Right lobe of liver (tissue), 6 donors: ENCODE measurements around the gene FSD2. TPM values are rescaled to one million over a fixed set of nuclear protein-coding genes. Genes with fewer than 3 reads are reported as not detected.

Experiments used
- ATAC-seq, 4 donors: fragments of 200-7000 bp; cut with Tn5 transposase; one replicate each; pipeline ENCODE4 v1.9.1; 2020; ENCODE audit warnings: mild to moderate bottlenecking in 4 of 4, moderate library complexity in 4 of 4
- DNase-seq, 3 donors: peaks; one replicate each; pipeline ENCODE4 v3.0.0-alpha.2; 2020
- H3K27ac ChIP-seq, 3 donors: fragments of 200-600 bp; one replicate each; pipeline ENCODE4 v1.8.0; 2022
- H3K27me3 ChIP-seq, 2 donors: fragments of 200-600 bp; one replicate each; pipeline ENCODE4 v1.8.0; 2022
- H3K36me3 ChIP-seq, 4 donors: fragments of 200-600 bp; sonication (generic) in 1 of 4; one replicate each; pipeline versions ENCODE4 v1.5.1 to v1.8.0; 2017 to 2022; ENCODE audit warnings: control low read depth in 1 of 4
- H3K4me1 ChIP-seq, 4 donors: fragments of 200-600 bp; sonication (generic) in 1 of 4; one replicate each; pipeline versions ENCODE4 v1.5.1 to v1.8.0; 2017 to 2022; ENCODE audit warnings: control low read depth in 1 of 4
- H3K4me3 ChIP-seq, 3 donors: fragments of 200-600 bp; one replicate each; pipeline ENCODE4 v1.8.0; 2022
- H3K9me3 ChIP-seq, 4 donors: fragments of 200-600 bp; sonication (generic) in 1 of 4; one replicate each; pipeline versions ENCODE4 v1.5.1 to v1.8.0; 2017 to 2022; ENCODE audit warnings: control low read depth in 1 of 4
- CTCF ChIP-seq, 4 donors: fragments of 200-600 bp in 3 of 4; fragments of 450-650 bp in 1 of 4; IDR thresholded peaks; one replicate each; pipeline versions ENCODE4 v1.5.1 to v1.8.0; 2016 to 2022; ENCODE audit warnings: antibody characterized with exemption in 4 of 4, mild to moderate bottlenecking in 2 of 4
- POLR2A ChIP-seq: fragments of 450-650 bp; IDR thresholded peaks from one replicate; pipeline ENCODE4 v1.6.1; 2017; ENCODE audit warnings: antibody characterized with exemption, mild to moderate bottlenecking
- WGBS: methylation state at CpG from one replicate; pipeline ENCODE4 v1.1.6; 2018; ENCODE audit warnings: low coverage, low lambda C conversion rate; ENCODE audit not compliant: insufficient coverage; ENCODE audit errors: missing lambda C conversion rate; 5-methylcytosine and 5-hydroxymethylcytosine counted together
- intact Hi-C, 2 donors: fragments of 100-400 bp; cut with DNase I; formaldehyde crosslinking; loops; one replicate each; pipeline versions ENCODE4 v1.11.2 to v1.14.1; 2022
- total RNA-seq, 6 experiments: library from RNA; depleted of rRNA in 2 of 6; stranded (reverse); fragments of >200 nt in 2 of 6; fragmentation: NEBNext Ultra II Directional in 3 of 6; extraction: Animal tissue kit (Norgen Biotek cat#: 25700) in 3 of 6; gene quantifications; one replicate each; pipeline versions ENCODE4 v1.1.0 to v1.2.4, GENCODE V29; 2016 to 2023
- donor health status: DM: no; HTN: yes; CAD: no.
- donor health status: DM: no; HTN: no; CAD: no.
- donor health status: DM: no; HTN: no; CAD: no.
- donor health status: DM: no; HTN: yes; CAD: no.
- donor health status: DM: no; HTN: yes; CAD: no.

The FSD2 gene
- total RNA-seq, 6 experiments from 2014 or later = not detected

GRCh38 chr15:82812994-82813393, 7.1 kb upstream of the FSD2 start:
- Histone ChIP-seq H3K4me1 (peaks cover 0 to 28% (median 10%) of the 10 kb centered on the region in 4 donors), H3K4me3 (no peak overlapping the region), H3K9me3 (no peaks in the 10 kb centered on the region), H3K27ac (no peak overlapping the region), H3K27me3 (no peaks in the 10 kb centered on the region), H3K36me3 (peaks cover 0 to 37% (median 15%) of the 10 kb centered on the region in 4 donors)
- no peak for ATAC-seq
- intact Hi-C loops = no loop called here
- DNase-seq = no peak
- WGBS = 88% methylated on average over 4 of the region's 4 CpGs
- TF ChIP-seq POLR2A = no peak
- no peak for TF ChIP-seq CTCF (IDR thresholded peaks at IDR 0.05)

GRCh38 chr15:82810890-82811426, 5.1 kb upstream of the FSD2 start:
- TF ChIP-seq CTCF (IDR thresholded peaks at IDR 0.05) (no peak), POLR2A (no peak)
- peaks cover 0 to 19% (median 10%) of the 10 kb centered on the region in 4 donors for H3K36me3 ChIP-seq

GRCh38 chr15:82810061-82810889, 4.4 kb upstream of the FSD2 start:
- Histone ChIP-seq H3K36me3 (peaks cover 0 to 12% (median 7%) of the 10 kb centered on the region in 4 donors), H3K27ac (peak overlapping the region; percentile 97 to 99 (median 99)), H3K4me3 (peak overlapping the region; percentile 83 to 92 (median 83)), H3K27me3 (no peaks in the 10 kb centered on the region), H3K9me3 (no peaks in the 10 kb centered on the region), H3K4me1 (peaks cover 0 to 28% (median 10%) of the 10 kb centered on the region in 4 donors)
- TF ChIP-seq POLR2A (no peak), CTCF (IDR thresholded peaks at IDR 0.05) (no peak)
- DNase-seq = peak; percentile 37 to 63 (median 58)
- WGBS = 0% methylated on average over 22 of the region's 81 CpGs
- ATAC-seq = peak in 3 of 4 donors; percentile 7 to 43 (median 32)
- intact Hi-C loops = no loop called here

More at GRCh38 chr15:82810890-82811426, 5.1 kb upstream of the FSD2 start:
- no peak for DNase-seq
- intact Hi-C loops = no loop called here
- Histone ChIP-seq H3K4me1 (peaks cover 0 to 28% (median 10%) of the 10 kb centered on the region in 4 donors), H3K9me3 (no peaks in the 10 kb centered on the region), H3K27ac (peak overlapping the region; percentile 97 to 99 (median 99)), H3K27me3 (no peaks in the 10 kb centered on the region), H3K4me3 (peak overlapping the region; percentile 83 to 92 (median 83))
- no peak for ATAC-seq
- 0% methylated on average over 6 of the region's 6 CpGs for WGBS

GRCh38 chr15:82809308-82810060, 3.6 kb upstream of the FSD2 start, which contains the start of gene WHAMM:
WHAMM (plus strand) TSS chr15:82809628; CDS start chr15:82809727, 99 bp downstream.
- peak; percentile 98 to 99 (median 99) for ATAC-seq
- H3K27me3 ChIP-seq = no peaks in the 10 kb centered on the region
- WGBS = 0% methylated on average over 7 of the region's 67 CpGs
- peak within 1 kb of the TSS; percentile 83 to 92 (median 83) for H3K4me3 ChIP-seq
- DNase-seq = peak; percentile 98 to 100 (median 99)
- peaks cover 0 to 28% (median 10%) of the 10 kb centered on the region in 4 donors for H3K4me1 ChIP-seq
- peak; percentile 97 for TF ChIP-seq POLR2A
- TF ChIP-seq CTCF (IDR thresholded peaks at IDR 0.05) = peak in 2 of 4 donors; percentile 4 to 34
- H3K27ac ChIP-seq = peak within 1 kb of the TSS; percentile 97 to 99 (median 99)
- H3K36me3 ChIP-seq = peaks cover 0 to 12% (median 7%) of the 10 kb centered on the region in 4 donors
- intact Hi-C loops = no loop called here
- no peaks in the 10 kb centered on the region for H3K9me3 ChIP-seq
